Measurements from ENCODE around the gene KRTAP4-4. TPM values are rescaled to one million over a fixed set of nuclear protein-coding genes. Genes with fewer than 3 reads are reported as not detected.
"Not testable (repeated sequence)": the region's sequence is repeated elsewhere in the genome, so short reads cannot be mapped to it uniquely, and the experiment has no call there.

Gene KRTAP4-4
- not detected for total RNA-seq
- long read RNA-seq = 0 reads

GRCh38 chr17:41160648-41161047 lies at the start of gene KRTAP4-4:
TSS of gene KRTAP4-4 (minus strand) at chr17:41160748. CDS start at chr17:41160691, 57 bp downstream.
- intact Hi-C loops (cut with DNase I) = no loop called here
- ATAC-seq = no peak

GRCh38 chr17:41199421-41200078 lies 39.0 kb upstream of the KRTAP4-4 start:
- intact Hi-C loops (cut with DNase I) = no loop called here
- ATAC-seq (no peak), DNase-seq (no peak)

More at GRCh38 chr17:41160648-41161047, at the start of gene KRTAP4-4:
- DNase-seq = no peak

GRCh38 chr17:41196068-41196467 lies 35.5 kb upstream of the KRTAP4-4 start:
- no peak for DNase-seq
- ATAC-seq = no peak
- intact Hi-C loops (cut with DNase I) = no loop called here

DNA sequence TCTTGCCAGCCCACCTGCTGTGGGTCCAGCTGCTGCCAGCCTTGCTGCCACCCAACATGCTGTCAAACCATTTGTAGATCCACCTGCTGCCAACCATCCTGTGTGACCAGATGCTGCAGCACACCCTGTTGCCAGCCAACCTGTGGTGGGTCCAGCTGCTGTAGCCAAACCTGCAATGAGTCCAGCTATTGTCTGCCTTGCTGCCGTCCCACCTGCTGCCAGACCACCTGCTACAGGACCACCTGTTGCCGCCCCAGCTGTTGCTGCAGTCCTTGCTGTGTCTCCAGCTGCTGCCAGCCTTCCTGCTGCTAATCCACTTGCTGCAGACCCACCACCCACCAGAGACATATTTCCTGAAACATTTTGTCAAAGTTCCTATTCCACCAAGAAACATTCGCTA lies 29.8 kb upstream of the KRTAP4-4 start:
- no peak for ATAC-seq
- no peak for DNase-seq
- intact Hi-C loops (cut with DNase I) = no loop called here

DNA sequence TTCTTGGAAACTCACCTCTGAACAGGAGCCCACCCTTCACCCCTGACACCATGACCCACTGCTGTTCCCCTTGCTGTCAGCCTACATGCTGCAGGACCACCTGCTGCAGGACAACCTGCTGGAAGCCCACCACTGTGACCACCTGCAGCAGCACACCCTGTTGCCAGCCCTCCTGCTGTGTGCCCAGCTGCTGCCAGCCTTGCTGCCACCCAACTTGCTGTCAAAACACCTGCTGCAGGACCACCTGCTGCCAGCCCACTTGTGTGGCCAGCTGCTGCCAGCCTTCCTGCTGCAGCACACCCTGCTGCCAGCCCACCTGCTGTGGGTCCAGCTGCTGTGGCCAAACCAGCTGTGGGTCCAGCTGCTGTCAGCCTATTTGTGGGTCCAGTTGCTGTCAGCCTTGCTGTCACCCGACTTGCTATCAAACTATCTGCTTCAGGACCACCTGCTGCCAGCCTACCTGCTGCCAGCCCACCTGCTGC lies 29.3 kb upstream of the KRTAP4-4 start, which contains the start of gene KRTAP9-1:
Gene KRTAP9-1 (plus strand): TSS at position 51 of the 482 bp plus-strand sequence. CDS start 0 bp downstream, at position 51.
- ATAC-seq; intact Hi-C loops (cut with DNase I); DNase-seq: not testable (repeated sequence)

DNA sequence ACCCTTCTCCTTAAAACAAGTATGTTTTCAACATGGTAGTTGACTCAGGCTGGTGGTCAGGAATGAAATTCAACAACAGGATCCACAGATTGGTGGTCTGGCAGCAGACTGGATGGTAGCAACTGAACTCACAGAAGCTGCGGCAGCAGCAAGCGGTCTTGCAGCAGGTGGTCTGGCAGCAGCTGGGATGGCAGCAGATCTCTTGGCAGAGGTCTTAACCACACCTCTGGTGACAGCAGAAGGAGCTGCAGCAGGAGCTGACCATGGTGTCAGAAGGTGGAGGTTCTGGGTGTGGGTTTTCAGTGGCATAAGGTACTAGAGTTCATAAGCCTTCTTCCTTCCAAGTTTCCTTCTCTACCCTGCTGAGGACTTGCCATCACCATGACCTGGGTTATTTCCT lies 26.3 kb upstream of the KRTAP4-4 start:
- no peak for DNase-seq
- no peak for ATAC-seq
- intact Hi-C loops (cut with DNase I) = no loop called here

DNA sequence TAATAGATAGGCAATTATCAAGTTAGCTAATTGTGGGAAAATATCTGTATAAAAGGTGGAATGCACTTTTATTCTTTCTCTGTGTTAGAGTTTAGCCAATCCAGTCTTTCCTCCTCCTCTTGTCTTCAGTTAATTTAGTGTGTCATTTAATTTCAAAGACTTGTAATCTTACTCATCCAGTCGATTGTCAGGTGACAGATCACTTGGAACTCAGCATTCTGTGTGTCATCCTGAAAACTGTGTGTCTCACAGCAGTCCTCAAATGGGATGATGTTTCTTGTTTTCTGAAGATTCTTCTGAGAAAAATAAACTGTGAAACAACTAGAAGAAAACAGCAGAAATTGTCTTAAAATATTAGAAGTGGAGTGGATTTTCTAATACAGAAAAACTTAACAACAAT lies 24.5 kb upstream of the KRTAP4-4 start:
- intact Hi-C loops (cut with DNase I) = no loop called here
- DNase-seq = no peak
- no peak for ATAC-seq

GRCh38 chr17:41184480-41184961 lies 24.0 kb upstream of the KRTAP4-4 start, which contains the start of gene KRTAP4-1:
TSS of gene KRTAP4-1 (minus strand) at chr17:41184911. CDS start at chr17:41184854, 57 bp downstream.
- no peak for ATAC-seq
- DNase-seq = no peak
- intact Hi-C loops (cut with DNase I) = no loop called here

DNA sequence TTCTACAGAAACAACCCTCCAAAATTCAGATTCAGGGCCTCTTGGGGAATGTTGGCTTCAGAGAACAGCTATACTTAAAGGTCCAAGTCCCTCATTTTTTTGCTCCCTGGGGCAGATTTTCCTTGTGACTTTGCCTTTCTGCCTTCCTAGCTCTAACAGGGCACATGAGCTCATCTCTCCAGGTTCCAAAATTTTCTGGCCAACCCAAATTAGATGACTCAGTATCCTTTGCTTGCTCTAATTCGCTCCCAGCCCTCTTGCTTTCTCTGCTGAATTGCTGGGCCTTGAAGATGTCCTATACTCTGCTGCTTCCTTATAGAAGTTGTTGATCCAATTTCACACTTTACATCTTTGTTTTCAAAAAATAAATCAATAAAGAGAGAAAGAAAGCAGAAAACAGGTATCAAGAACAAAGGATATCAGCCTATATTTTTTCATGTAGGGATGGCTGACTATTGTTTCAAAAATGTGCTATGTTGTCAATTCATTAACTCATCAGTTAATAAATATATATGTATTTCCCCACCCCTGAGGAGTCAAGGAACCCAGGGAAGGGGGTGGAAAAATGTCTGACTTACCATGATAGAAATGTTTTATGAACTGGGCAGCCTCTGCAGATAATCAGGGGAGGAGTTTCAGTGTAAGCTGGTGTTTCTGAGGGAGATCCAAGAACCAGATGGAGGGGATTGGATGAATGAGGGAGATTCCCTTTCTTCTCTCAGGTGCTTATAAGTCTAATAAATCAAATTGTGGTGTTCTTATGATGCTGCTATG lies 18.5 kb upstream of the KRTAP4-4 start:
- ATAC-seq (no peak), DNase-seq (no peak)
- intact Hi-C loops (cut with DNase I) = no loop called here

DNA sequence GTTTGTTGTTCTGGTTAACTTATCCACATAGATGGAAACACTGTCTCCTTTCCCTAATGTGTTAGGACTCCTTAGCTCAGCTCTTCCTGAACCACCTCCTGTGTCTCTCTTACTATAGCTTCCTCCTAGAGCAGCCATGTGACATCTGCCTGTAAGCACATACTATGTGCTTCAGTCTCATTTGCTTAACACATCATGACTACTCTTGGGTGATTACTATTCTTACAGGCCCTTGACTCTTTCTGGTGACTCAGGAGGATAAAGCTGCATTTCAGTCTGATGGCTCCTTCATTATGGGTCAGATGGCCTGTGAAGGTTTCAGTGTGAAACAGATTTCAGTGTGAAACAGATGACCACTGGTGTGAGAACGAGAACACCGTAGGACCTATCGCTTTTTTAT lies 17.8 kb upstream of the KRTAP4-4 start:
- ATAC-seq = no peak
- no peak for DNase-seq
- intact Hi-C loops (cut with DNase I) = no loop called here

DNA sequence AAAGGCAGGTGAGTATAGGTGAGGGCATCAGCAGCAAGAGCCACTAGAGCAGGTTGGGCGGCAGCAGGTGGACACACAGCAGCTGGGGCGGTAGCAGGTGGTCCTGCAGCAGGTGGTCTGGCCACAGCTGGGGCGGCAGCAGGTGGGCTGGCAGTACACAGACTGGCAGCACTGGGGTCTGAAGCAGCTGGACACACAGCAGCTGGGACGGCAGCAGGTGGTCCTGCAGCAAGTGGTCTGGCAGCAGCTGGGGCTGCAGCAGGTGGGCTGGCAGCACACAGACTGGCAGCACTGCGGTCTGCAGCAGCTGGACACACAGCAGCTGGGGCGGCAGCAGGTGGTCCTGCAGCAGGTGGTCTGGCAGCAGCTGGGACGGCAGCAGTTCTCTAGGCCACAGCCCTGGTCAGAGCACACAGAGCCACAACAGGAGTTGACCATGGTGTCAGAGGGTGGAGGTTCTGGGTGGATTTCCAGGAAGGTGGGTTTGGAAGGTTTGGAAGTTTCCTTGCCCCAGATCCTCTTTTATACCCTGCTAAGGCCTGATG lies 17.3 kb upstream of the KRTAP4-4 start, which contains the start of gene KRTAP4-2:
Gene KRTAP4-2 (minus strand): TSS at position 495 of the 545 bp plus-strand sequence. CDS start 57 bp downstream, at position 438.
- intact Hi-C loops (cut with DNase I) = no loop called here
- DNase-seq = no peak
- no peak for ATAC-seq

GRCh38 chr17:41176744-41177387 lies 16.3 kb upstream of the KRTAP4-4 start:
- ATAC-seq (no peak), DNase-seq (no peak)
- intact Hi-C loops (cut with DNase I) = no loop called here

DNA sequence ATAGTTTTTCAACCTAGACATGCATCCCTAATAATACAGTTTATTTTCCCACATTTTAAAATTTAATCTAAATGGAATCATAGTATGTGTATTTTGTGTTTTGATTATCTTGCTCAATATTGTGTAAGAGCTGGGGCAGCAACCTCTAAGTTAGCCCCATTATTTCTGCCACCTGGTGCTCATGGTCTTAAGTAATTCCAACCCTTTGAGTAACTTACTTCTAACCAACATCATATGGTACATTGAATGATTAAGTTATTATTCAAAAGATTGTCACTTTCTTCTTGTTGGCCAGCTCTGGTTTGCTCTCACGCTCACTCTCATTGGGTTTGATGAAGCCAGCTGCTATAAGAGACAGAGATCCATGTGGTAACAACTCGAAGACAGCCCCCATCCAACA lies 11.3 kb upstream of the KRTAP4-4 start:
- intact Hi-C loops (cut with DNase I) = no loop called here
- no peak for DNase-seq
- ATAC-seq = no peak

DNA sequence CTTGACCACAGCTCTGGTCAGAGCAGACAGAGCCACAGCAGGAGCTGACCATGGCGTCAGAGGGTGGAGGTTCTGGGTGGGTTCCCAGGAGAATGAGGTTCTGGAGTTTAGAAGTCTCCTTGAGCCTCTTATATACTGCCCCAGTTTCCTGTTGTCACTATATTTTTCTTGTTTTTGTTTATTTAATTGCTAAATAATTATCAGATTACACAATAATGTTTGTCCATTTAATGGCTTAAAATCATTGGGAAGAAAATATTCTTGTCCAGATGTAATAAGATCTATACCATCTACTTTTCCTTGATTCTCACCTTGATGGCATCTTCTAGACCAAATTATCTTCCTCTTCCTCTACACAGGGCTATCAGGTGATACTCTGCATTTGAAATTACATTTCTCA lies 7.6 kb upstream of the KRTAP4-4 start, which contains the start of gene KRTAP4-3:
Gene KRTAP4-3 (minus strand): TSS at position 101 of the 400 bp plus-strand sequence. CDS start 49 bp downstream, at position 52.
- ATAC-seq = no peak
- intact Hi-C loops (cut with DNase I) = no loop called here
- no peak for DNase-seq

DNA sequence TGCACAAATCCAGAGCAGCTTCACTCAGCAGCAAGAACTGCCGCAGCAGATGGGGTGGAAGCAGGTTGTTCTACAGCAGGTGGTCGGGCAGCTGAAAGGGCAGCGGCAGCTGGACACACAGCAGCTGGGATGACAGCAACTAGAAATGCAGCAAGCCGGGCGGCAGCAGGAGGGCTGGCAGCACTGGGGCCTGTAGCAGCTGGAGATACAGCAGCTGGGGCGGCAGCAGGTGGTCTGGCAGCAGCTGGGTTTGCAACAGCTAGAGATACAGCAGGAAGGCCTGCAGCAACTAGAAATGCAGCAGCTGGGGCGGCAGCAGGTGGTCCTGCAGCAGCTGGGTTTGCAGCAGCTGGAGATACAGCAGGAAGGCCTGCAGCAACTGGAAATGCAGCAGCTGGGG lies 7.0 kb upstream of the KRTAP4-4 start:
- no peak for DNase-seq
- intact Hi-C loops (cut with DNase I) = no loop called here
- no peak for ATAC-seq

DNA sequence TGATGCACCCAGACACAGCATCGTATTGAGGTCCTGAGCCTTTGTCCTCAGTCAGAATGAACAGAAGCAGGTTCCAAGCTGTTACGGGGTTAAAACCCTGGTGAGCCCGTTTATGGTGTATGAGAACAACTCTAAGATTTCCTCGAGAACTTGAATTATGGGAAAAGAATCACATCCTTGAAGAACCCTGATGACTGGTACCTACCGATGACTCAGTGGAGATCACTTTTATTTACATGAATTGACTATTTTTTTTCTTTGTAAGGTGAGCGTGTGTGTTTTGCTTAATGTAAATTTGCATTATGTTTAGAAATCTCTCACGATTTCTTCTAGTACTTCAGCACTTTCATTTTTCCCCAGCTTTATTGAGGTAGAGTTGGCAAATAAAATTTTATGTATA lies 3.3 kb upstream of the KRTAP4-4 start:
- ATAC-seq = no peak
- no peak for DNase-seq
- intact Hi-C loops (cut with DNase I) = no loop called here

- DNase-seq; intact Hi-C loops (cut with DNase I); ATAC-seq: not testable (repeated sequence)
Measured at GRCh38 chr17:41160190-41160589, 358 bp downstream of the KRTAP4-4 start.

GRCh38 chr17:41153856-41154255 lies 6.7 kb downstream of the KRTAP4-4 start:
- intact Hi-C loops (cut with DNase I) = no loop called here
- ATAC-seq = no peak

DNA sequence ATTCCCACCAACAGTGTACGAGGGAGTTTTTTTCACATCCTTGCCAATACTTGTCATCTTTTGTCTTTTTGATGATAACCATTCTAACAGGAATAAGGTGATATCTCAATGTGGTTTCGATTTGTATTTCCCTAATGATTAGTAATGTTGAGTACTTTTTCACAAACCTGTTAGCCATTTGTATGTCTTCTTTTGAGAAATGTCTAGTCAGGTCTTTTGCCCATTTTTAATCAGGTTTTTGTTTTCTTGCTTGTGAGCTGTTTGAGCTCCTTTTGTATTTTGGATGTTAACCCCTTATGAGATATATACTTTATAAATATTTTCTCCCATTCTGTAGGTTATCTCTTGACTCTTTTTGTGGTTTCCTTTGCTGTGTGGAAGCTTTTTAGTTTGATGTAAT lies 9.0 kb downstream of the KRTAP4-4 start:
- DNase-seq = no peak

More at GRCh38 chr17:41153856-41154255, 6.7 kb downstream of the KRTAP4-4 start:
- DNase-seq = no peak

More for the DNA sequence above, 9.0 kb downstream of the KRTAP4-4 start:
- no peak for ATAC-seq
- intact Hi-C loops (cut with DNase I) = no loop called here
